ENCODE results near the gene FCN2. TPM values are rescaled to one million over a fixed set of nuclear protein-coding genes. Genes with fewer than 3 reads are reported as not detected.

Gene FCN2
- total and polyA plus RNA-seq, 2 of the 13 experiments (the other 11 are each of a cell fraction or from before 2014, with no cell fraction given): not detected

- intact Hi-C loops (cut with micrococcal nuclease; ENCODE audit: unreplicated experiment) (no loop called here), in situ Hi-C loops (cut with HindIII; ENCODE audit: extremely low pct_ligation_motif_present, low pct_unique_long_range_greater_than_20kb) (no loop called here)
- no peak overlapping the region for H3K9ac ChIP-seq (ENCODE audit: insufficient read depth, low read depth, low read length)
- no peak overlapping the region for H2AFZ ChIP-seq (ENCODE audit: low read length)
- no peaks in the 10 kb centered on the region for H3K9me3 ChIP-seq (ENCODE audit: low read length)
- FAIRE-seq (no peak), DNase-seq (ENCODE audit: low spot score) (no peak), ATAC-seq (no peak)
- ChIA-PET CTCF (ENCODE audit: low intra/inter-chr PET ratio, low total read pairs) (no interaction called here), POLR2A (no interaction called here)
- no peak overlapping the region for H3K4me3 ChIP-seq (replicated peaks in 1 of 3; ENCODE audit: insufficient read depth in 1 of 3, low read depth in 2 of 3, low read length in 3 of 3)
- TF ChIP-seq NCOA5 (CRISPR knock-in tag; IDR thresholded peaks at IDR 0.05) (no peak), POLR2AphosphoS2 (IDR thresholded peaks at IDR 0.05; ENCODE audit: low read depth, low read length) (no peak), ZNF674 (CRISPR knock-in tag; IDR thresholded peaks at IDR 0.05; ENCODE audit: low read depth) (no peak), MIER2 (CRISPR knock-in tag; IDR thresholded peaks at IDR 0.05) (no peak), ZNF746 (CRISPR knock-in tag; IDR thresholded peaks at IDR 0.05) (no peak), ZFP41 (CRISPR knock-in tag; IDR thresholded peaks at IDR 0.05; ENCODE audit: borderline replicate concordance) (no peak), ZNF234 (CRISPR knock-in tag; conservative IDR thresholded peaks at IDR 0.05) (no peak), HOMEZ (CRISPR knock-in tag; IDR thresholded peaks at IDR 0.05; ENCODE audit: low read depth) (no peak), SSRP1 (CRISPR knock-in tag; IDR thresholded peaks at IDR 0.05) (no peak), U2AF2 (IDR thresholded peaks at IDR 0.05; ENCODE audit: low read depth, low read length) (no peak), YY1 (IDR thresholded peaks at IDR 0.05; ENCODE audit: insufficient read depth, insufficient replicate concordance, low read depth, low read length) (no peak), EP300 (IDR thresholded peaks at IDR 0.05; ENCODE audit: low read depth in 2 of 2, low read length in 2 of 2) (no peak), EP300 (CRISPR knock-in tag; IDR thresholded peaks at IDR 0.05; ENCODE audit: borderline replicate concordance) (no peak), HBP1 (CRISPR knock-in tag; IDR thresholded peaks at IDR 0.05; ENCODE audit: low read depth) (no peak)
- TF ChIP-seq, protein P1, sequence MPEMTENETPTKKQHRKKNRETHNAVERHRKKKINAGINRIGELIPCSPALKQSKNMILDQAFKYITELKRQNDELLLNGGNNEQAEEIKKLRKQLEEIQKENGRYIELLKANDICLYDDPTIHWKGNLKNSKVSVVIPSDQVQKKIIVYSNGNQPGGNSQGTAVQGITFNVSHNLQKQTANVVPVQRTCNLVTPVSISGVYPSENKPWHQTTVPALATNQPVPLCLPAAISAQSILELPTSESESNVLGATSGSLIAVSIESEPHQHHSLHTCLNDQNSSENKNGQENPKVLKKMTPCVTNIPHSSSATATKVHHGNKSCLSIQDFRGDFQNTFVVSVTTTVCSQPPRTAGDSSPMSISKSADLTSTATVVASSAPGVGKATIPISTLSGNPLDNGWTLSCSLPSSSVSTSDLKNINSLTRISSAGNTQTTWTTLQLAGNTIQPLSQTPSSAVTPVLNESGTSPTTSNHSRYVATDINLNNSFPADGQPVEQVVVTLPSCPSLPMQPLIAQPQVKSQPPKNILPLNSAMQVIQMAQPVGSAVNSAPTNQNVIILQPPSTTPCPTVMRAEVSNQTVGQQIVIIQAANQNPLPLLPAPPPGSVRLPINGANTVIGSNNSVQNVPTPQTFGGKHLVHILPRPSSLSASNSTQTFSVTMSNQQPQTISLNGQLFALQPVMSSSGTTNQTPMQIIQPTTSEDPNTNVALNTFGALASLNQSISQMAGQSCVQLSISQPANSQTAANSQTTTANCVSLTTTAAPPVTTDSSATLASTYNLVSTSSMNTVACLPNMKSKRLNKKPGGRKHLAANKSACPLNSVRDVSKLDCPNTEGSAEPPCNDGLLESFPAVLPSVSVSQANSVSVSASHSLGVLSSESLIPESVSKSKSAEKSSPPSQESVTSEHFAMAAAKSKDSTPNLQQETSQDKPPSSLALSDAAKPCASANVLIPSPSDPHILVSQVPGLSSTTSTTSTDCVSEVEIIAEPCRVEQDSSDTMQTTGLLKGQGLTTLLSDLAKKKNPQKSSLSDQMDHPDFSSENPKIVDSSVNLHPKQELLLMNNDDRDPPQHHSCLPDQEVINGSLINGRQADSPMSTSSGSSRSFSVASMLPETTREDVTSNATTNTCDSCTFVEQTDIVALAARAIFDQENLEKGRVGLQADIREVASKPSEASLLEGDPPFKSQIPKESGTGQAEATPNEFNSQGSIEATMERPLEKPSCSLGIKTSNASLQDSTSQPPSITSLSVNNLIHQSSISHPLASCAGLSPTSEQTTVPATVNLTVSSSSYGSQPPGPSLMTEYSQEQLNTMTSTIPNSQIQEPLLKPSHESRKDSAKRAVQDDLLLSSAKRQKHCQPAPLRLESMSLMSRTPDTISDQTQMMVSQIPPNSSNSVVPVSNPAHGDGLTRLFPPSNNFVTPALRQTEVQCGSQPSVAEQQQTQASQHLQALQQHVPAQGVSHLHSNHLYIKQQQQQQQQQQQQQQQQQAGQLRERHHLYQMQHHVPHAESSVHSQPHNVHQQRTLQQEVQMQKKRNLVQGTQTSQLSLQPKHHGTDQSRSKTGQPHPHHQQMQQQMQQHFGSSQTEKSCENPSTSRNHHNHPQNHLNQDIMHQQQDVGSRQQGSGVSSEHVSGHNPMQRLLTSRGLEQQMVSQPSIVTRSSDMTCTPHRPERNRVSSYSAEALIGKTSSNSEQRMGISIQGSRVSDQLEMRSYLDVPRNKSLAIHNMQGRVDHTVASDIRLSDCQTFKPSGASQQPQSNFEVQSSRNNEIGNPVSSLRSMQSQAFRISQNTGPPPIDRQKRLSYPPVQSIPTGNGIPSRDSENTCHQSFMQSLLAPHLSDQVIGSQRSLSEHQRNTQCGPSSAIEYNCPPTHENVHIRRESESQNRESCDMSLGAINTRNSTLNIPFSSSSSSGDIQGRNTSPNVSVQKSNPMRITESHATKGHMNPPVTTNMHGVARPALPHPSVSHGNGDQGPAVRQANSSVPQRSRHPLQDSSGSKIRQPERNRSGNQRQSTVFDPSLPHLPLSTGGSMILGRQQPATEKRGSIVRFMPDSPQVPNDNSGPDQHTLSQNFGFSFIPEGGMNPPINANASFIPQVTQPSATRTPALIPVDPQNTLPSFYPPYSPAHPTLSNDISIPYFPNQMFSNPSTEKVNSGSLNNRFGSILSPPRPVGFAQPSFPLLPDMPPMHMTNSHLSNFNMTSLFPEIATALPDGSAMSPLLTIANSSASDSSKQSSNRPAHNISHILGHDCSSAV (CRISPR knock-in tag; IDR thresholded peaks at IDR 0.05; ENCODE audit: borderline replicate concordance): no peak
- H3K27ac ChIP-seq (ENCODE audit: extremely low read length, insufficient read depth, low read length): no peak overlapping the region
- H3K4me1 ChIP-seq (ENCODE audit: insufficient read depth, low read length): no peaks in the 10 kb centered on the region
- H3K36me3 ChIP-seq (replicated peaks in 1 of 2; ENCODE audit: control insufficient read depth in 1 of 2, insufficient read depth in 2 of 2, low read length in 2 of 2): no peaks in the 10 kb centered on the region
- no peaks in the 10 kb centered on the region for H4K20me1 ChIP-seq (ENCODE audit: insufficient read depth, low read length)
- H3K4me2 ChIP-seq (ENCODE audit: low read depth, low read length): no peak overlapping the region
- BruUV-seq (replicated peaks): no TSS peak
- peaks cover 16 to 88% of the 10 kb centered on the region in 2 experiments for H3K27me3 ChIP-seq (ENCODE audit: control insufficient read depth in 1 of 2, insufficient read depth in 2 of 2, low read length in 2 of 2)
- H3K79me2 ChIP-seq (ENCODE audit: insufficient read depth, low read length): no peaks in the 10 kb centered on the region
- 23% methylated on average over 13 of the region's 17 CpGs for WGBS (ENCODE audit: low lambda C conversion rate)
Observed at GRCh38 chr9:134935056-134935640, 54.5 kb downstream of the FCN2 start.

Measured in HepG2 (cell line).